ENCODE data around the gene SPACA5B. TPM values are rescaled to one million over a fixed set of nuclear protein-coding genes. Genes with fewer than 3 reads are reported as not detected.

Gene SPACA5B
- total and polyA plus RNA-seq, 10 of the 15 experiments (the other 5 are each of a cell fraction or from before 2014, with no cell fraction given): 1.0 TPM; not detected in 9

GRCh38 chrX:48086082-48086481 lies 44.3 kb upstream of the SPACA5B start:
- CTCF ChIA-PET: no interaction called here

GRCh38 chrX:48090123-48090522 lies 40.3 kb upstream of the SPACA5B start:
- CTCF ChIA-PET: interaction anchor here (1.2 kb wide), 1 partner anchor 404 kb away, joined by 4 read pairs; no protein-coding TSS in a partner anchor
- no peaks in the 10 kb centered on the region for H3K9me3 ChIP-seq (replicated peaks; ENCODE audit: control insufficient read depth, insufficient read depth, low read length)
- TF ChIP-seq SKIL (IDR thresholded peaks at IDR 0.05; ENCODE audit: low read depth, poor library complexity, severe bottlenecking) (no peak), BHLHE40 (IDR thresholded peaks at IDR 0.05; ENCODE audit: borderline replicate concordance in 1 of 2, low read depth in 2 of 2, low read length in 1 of 2) (no peak), SMC3 (IDR thresholded peaks at IDR 0.05; ENCODE audit: borderline replicate concordance, low read length) (no peak)
- FAIRE-seq (no peak), DNase-seq (ENCODE audit: low read depth, low spot score) (no peak), ATAC-seq (no peak)
- no peak overlapping the region for H3K9ac ChIP-seq (ENCODE audit: control insufficient read depth, insufficient read depth, low read length)
- H3K36me3 ChIP-seq (ENCODE audit: control insufficient read depth in 2 of 2, insufficient read depth in 2 of 2, low read length in 1 of 2): no peaks in the 10 kb centered on the region
- H3K27ac ChIP-seq (ENCODE audit: control insufficient read depth, insufficient read depth): no peak overlapping the region
- H4K20me1 ChIP-seq (ENCODE audit: control insufficient read depth, insufficient read depth): no peaks in the 10 kb centered on the region
- POLR2A ChIA-PET: interaction anchor here (0.5 kb wide), 1 partner anchor 403 kb away, joined by 4 read pairs; no protein-coding TSS in a partner anchor
- WGBS (ENCODE audit: insufficient coverage, insufficient replicate concordance, low lambda C conversion rate, missing lambda C conversion rate): 57% methylated on average over 5 of the region's 5 CpGs
- SMC1A ChIA-PET (ENCODE audit: uncharacterized antibody, unreplicated experiment): no interaction called here
- H3K79me2 ChIP-seq (ENCODE audit: control insufficient read depth, insufficient read depth, low read length): no peaks in the 10 kb centered on the region
- no peak overlapping the region for H3K4me2 ChIP-seq (ENCODE audit: control insufficient read depth, insufficient read depth)
- no peak overlapping the region for H2AFZ ChIP-seq (ENCODE audit: control insufficient read depth, low read depth, low read length)
- BruUV-seq (replicated peaks): no TSS peak
- in situ Hi-C loops (cut with MboI) (no loop called here), intact Hi-C loops (cut with micrococcal nuclease; ENCODE audit: unreplicated experiment) (no loop called here)
- no peaks in the 10 kb centered on the region for H3K27me3 ChIP-seq (replicated peaks in 1 of 2; ENCODE audit: control insufficient read depth in 2 of 2, insufficient read depth in 2 of 2, low read length in 1 of 2)
- H3K4me1 ChIP-seq (ENCODE audit: control insufficient read depth, insufficient read depth, low read length): no peaks in the 10 kb centered on the region
- RAD21 ChIA-PET (ENCODE audit: unreplicated experiment): no interaction called here
- H3K4me3 ChIP-seq: no peak overlapping the region

More at GRCh38 chrX:48086082-48086481, 44.3 kb upstream of the SPACA5B start:
- no peak overlapping the region for H3K9ac ChIP-seq (ENCODE audit: control insufficient read depth, insufficient read depth, low read length)
- H3K79me2 ChIP-seq (ENCODE audit: control insufficient read depth, insufficient read depth, low read length): no peaks in the 10 kb centered on the region
- ChIA-PET POLR2A (interaction anchor here (0.5 kb wide), 1 partner anchor 170 kb away, joined by 3 read pairs; no protein-coding TSS in a partner anchor), RAD21 (ENCODE audit: unreplicated experiment) (no interaction called here), SMC1A (ENCODE audit: uncharacterized antibody, unreplicated experiment) (no interaction called here)
- no peaks in the 10 kb centered on the region for H3K27me3 ChIP-seq (replicated peaks in 1 of 2; ENCODE audit: control insufficient read depth in 2 of 2, insufficient read depth in 2 of 2, low read length in 1 of 2)
- H3K27ac ChIP-seq (ENCODE audit: control insufficient read depth, insufficient read depth): no peak overlapping the region
- H3K4me2 ChIP-seq (ENCODE audit: control insufficient read depth, insufficient read depth): no peak overlapping the region
- ATAC-seq: no peak
- no peaks in the 10 kb centered on the region for H3K9me3 ChIP-seq (replicated peaks; ENCODE audit: control insufficient read depth, insufficient read depth, low read length)
- H3K36me3 ChIP-seq (ENCODE audit: control insufficient read depth in 2 of 2, insufficient read depth in 2 of 2, low read length in 1 of 2): no peaks in the 10 kb centered on the region
- no peaks in the 10 kb centered on the region for H3K4me1 ChIP-seq (ENCODE audit: control insufficient read depth, insufficient read depth, low read length)
- BruUV-seq (replicated peaks): no TSS peak
- no peak overlapping the region for H3K4me3 ChIP-seq
- no peak for DNase-seq (ENCODE audit: low read depth, low spot score)
- FAIRE-seq: no peak
- H4K20me1 ChIP-seq (ENCODE audit: control insufficient read depth, insufficient read depth): no peaks in the 10 kb centered on the region
- in situ Hi-C loops (cut with MboI): loop anchor here (10.0 kb wide), 1 partner anchor 409 kb away; no protein-coding TSS in a partner anchor
- no peak for TF ChIP-seq CBFB (IDR thresholded peaks at IDR 0.05; ENCODE audit: low read depth)
- no peak for TF ChIP-seq TARDBP (IDR thresholded peaks at IDR 0.05; ENCODE audit: borderline replicate concordance)
- no peak for TF ChIP-seq POLR2AphosphoS2 (IDR thresholded peaks at IDR 0.05; ENCODE audit: low read depth, low read length)
- TF ChIP-seq SREBF2 (IDR thresholded peaks at IDR 0.05; ENCODE audit: low read length): no peak
- no peak for TF ChIP-seq ASH2L (IDR thresholded peaks at IDR 0.05; ENCODE audit: borderline replicate concordance, low read depth)
- no peak for TF ChIP-seq BCL11A (IDR thresholded peaks at IDR 0.05; ENCODE audit: low read depth, low read length)
- TF ChIP-seq ZNF384 (IDR thresholded peaks at IDR 0.05; ENCODE audit: borderline replicate concordance, low read depth, low read length): no peak
- TF ChIP-seq SMAD1 (IDR thresholded peaks at IDR 0.05; ENCODE audit: low read depth, partially characterized antibody): no peak
- TF ChIP-seq TCF7 (IDR thresholded peaks at IDR 0.05; ENCODE audit: borderline replicate concordance): no peak
- TF ChIP-seq DPF2 (IDR thresholded peaks at IDR 0.05): no peak
- no peak for TF ChIP-seq USF2 (IDR thresholded peaks at IDR 0.05; ENCODE audit: borderline replicate concordance, low read depth, low read length)
- TF ChIP-seq NFYB (IDR thresholded peaks at IDR 0.05; ENCODE audit: insufficient read depth, low read depth, low read length): no peak
- no peak overlapping the region for H2AFZ ChIP-seq (ENCODE audit: control insufficient read depth, low read depth, low read length)
- intact Hi-C loops (cut with micrococcal nuclease; ENCODE audit: unreplicated experiment): loop anchor here (10.0 kb wide), 1 partner anchor 379 kb away; no protein-coding TSS in a partner anchor
